PC-9 (cell line): Measurements from ENCODE around the gene SPTB. TPM values are rescaled to one million over a fixed set of nuclear protein-coding genes. Genes with fewer than 3 reads are reported as not detected.

Source experiments
- BruUV-seq: library from RNA; stranded (reverse); fragments of 400-500 nt; replicated peaks from 2 replicates; lab custom pipeline; 2021; lab: Mats Ljungman, UMichigan
- CTCF ChIA-PET: fragments of 300-600 bp; sonication (Branson Sonifier 250); formaldehyde crosslinking; loops from one replicate; lab custom pipeline; 2022; ENCODE audit warnings: antibody characterized with exemption; lab: Charles Lee
- POLR2A ChIA-PET: fragments of 300-600 bp; sonication (Branson Sonifier 250); formaldehyde crosslinking; loops from one replicate; lab custom pipeline; 2022; ENCODE audit warnings: antibody characterized with exemption; ENCODE audit not compliant: unreplicated experiment; lab: Charles Lee
- DNase-seq, 2 experiments: peaks; one replicate each; pipeline versions ENCODE4 v3.0.0 to v3.0.0-alpha.2; 2015 to 2022; ENCODE audit warnings: mixed read lengths in 1 of 2
- H2AFZ ChIP-seq: fragments of 200-600 bp; sonication (generic); 2 replicates; pipeline ENCODE4 v1.8.1; 2017; ENCODE audit warnings: antibody characterized with exemption
- H3F3A ChIP-seq: fragments of 200-600 bp; sonication (generic); 2 replicates; pipeline ENCODE4 v1.8.1; 2017; ENCODE audit warnings: antibody characterized with exemption, mild to moderate bottlenecking, low read depth; ENCODE audit not compliant: insufficient read depth
- H3K27ac ChIP-seq: fragments of 200-600 bp; sonication (generic); 2 replicates; pipeline ENCODE4 v1.6.1; 2016; ENCODE audit warnings: mixed run types
- H3K27me3 ChIP-seq: fragments of 200-600 bp; sonication (generic); 2 replicates; pipeline ENCODE4 v1.6.1; 2016; ENCODE audit warnings: low read depth, mixed run types; ENCODE audit not compliant: insufficient read depth
- H3K36me3 ChIP-seq: fragments of 200-600 bp; sonication (generic); 2 replicates; pipeline ENCODE4 v1.6.1; 2016; ENCODE audit warnings: low read depth, mixed run types
- H3K4me1 ChIP-seq: fragments of 200-600 bp; sonication (generic); replicated peaks from 2 replicates; pipeline ENCODE4 v1.6.1; 2016; ENCODE audit warnings: mixed run types; ENCODE audit not compliant: insufficient read depth
- H3K4me2 ChIP-seq: fragments of 200-600 bp; sonication (generic); 2 replicates; pipeline ENCODE4 v1.6.1; 2017; ENCODE audit warnings: mixed run types
- H3K4me3 ChIP-seq: fragments of 200-600 bp; sonication (generic); 2 replicates; pipeline ENCODE4 v1.6.1; 2016; ENCODE audit warnings: mixed run types
- H3K79me2 ChIP-seq: fragments of 200-600 bp; sonication (generic); 2 replicates; pipeline ENCODE4 v1.6.1; 2017; ENCODE audit warnings: low read depth, mixed run types
- H3K9me2 ChIP-seq: fragments of 200-600 bp; sonication (generic); 2 replicates; pipeline ENCODE4 v1.8.1; 2017; ENCODE audit warnings: mild to moderate bottlenecking; ENCODE audit not compliant: insufficient read depth
- H3K9me3 ChIP-seq: fragments of 200-600 bp; sonication (generic); 2 replicates; pipeline ENCODE4 v1.8.1; 2016; ENCODE audit warnings: low read depth; ENCODE audit not compliant: insufficient read depth
- H4K20me1 ChIP-seq: fragments of 200-600 bp; sonication (generic); 2 replicates; pipeline ENCODE4 v1.8.1; 2017; ENCODE audit not compliant: insufficient read depth
- CTCF ChIP-seq: fragments of 200-600 bp; sonication (generic); conservative IDR thresholded peaks from 2 replicates; pipeline ENCODE4 v1.6.1; 2017; ENCODE audit warnings: mixed run types, antibody characterized with exemption, mild to moderate bottlenecking, moderate library complexity
- EZH2 ChIP-seq: fragments of 200-600 bp; sonication (generic); IDR thresholded peaks from 2 replicates; pipeline ENCODE4 v1.8.0; 2017; ENCODE audit warnings: antibody characterized with exemption, low read depth
- intact Hi-C: fragments of 100-400 bp; cut with micrococcal nuclease; formaldehyde crosslinking; loops from one replicate; pipeline ENCODE4 v1.10.0; 2022; ENCODE audit not compliant: unreplicated experiment
- total RNA-seq: library from RNA; stranded (reverse); gene quantifications from 2 replicates; pipeline ENCODE4 v1.2.3, GENCODE V29; 2021

Gene SPTB
- total RNA-seq, 1 experiment from 2014 or later: 0.50 TPM

- H3K27me3 ChIP-seq: peaks cover under 1% of the 10 kb centered on the region; the same call in 1 of the 2 replicates
- H3F3A ChIP-seq: no peaks in the 10 kb centered on the region
- no peak overlapping the region for H3K4me2 ChIP-seq
- TF ChIP-seq EZH2 (no peak), CTCF (no peak)
- no peak overlapping the region for H3K4me3 ChIP-seq
- intact Hi-C loops: loop anchor here (5.0 kb wide), 1 partner anchor 68 kb away; no protein-coding TSS in a partner anchor
- no peaks in the 10 kb centered on the region for H3K9me2 ChIP-seq
- BruUV-seq: no TSS peak
- no peaks in the 10 kb centered on the region for H3K4me1 ChIP-seq
- H4K20me1 ChIP-seq: no peaks in the 10 kb centered on the region
- no peak overlapping the region for H2AFZ ChIP-seq
- DNase-seq: no peak
- H3K79me2 ChIP-seq: no peaks in the 10 kb centered on the region
- no peaks in the 10 kb centered on the region for H3K9me3 ChIP-seq
- H3K36me3 ChIP-seq: no peaks in the 10 kb centered on the region
- POLR2A ChIA-PET: no interaction called here
- CTCF ChIA-PET: interaction anchor here (0.6 to 2.7 kb wide), 8 partner anchors 16 to 150 kb away, joined by 3 to 65 read pairs (median 8); no protein-coding TSS in a partner anchor
- no peak overlapping the region for H3K27ac ChIP-seq
Measured at GRCh38 chr14:64824471-64824870, 55.2 kb downstream of the SPTB start.

GRCh38 chr14:64823305-64823861 lies 56.3 kb downstream of the SPTB start:
- H4K20me1 ChIP-seq: no peaks in the 10 kb centered on the region
- no peaks in the 10 kb centered on the region for H3K36me3 ChIP-seq
- peak overlapping the region; percentile 66 for H3K4me2 ChIP-seq
- no peak overlapping the region; the same call in 1 of the 2 replicates for H3K4me3 ChIP-seq
- no TSS peak for BruUV-seq
- no peak overlapping the region for H3K27ac ChIP-seq
- peak; percentile 56 to 74 for DNase-seq
- peak overlapping the region; percentile 66; the same call in 1 of the 2 replicates for H2AFZ ChIP-seq
- H3K79me2 ChIP-seq: no peaks in the 10 kb centered on the region
- CTCF ChIA-PET: interaction anchor here (0.6 to 2.7 kb wide), 15 partner anchors 11 to 731 kb away, joined by 3 to 65 read pairs (median 6); no protein-coding TSS in a partner anchor
- POLR2A ChIA-PET: interaction anchor here (0.7 kb wide), 1 partner anchor 473 kb away, joined by 3 read pairs; no protein-coding TSS in a partner anchor
- H3K9me3 ChIP-seq: no peaks in the 10 kb centered on the region
- intact Hi-C loops: loop anchor here (2.0 to 5.0 kb wide), 2 partner anchors 57 to 69 kb away; no protein-coding TSS in a partner anchor
- TF ChIP-seq CTCF (peak; percentile 90), EZH2 (no peak)
- no peaks in the 10 kb centered on the region for H3K4me1 ChIP-seq
- no peaks in the 10 kb centered on the region for H3K9me2 ChIP-seq
- H3K27me3 ChIP-seq: peaks cover 10% of the 10 kb centered on the region; the same call in 1 of the 2 replicates
- H3F3A ChIP-seq: no peaks in the 10 kb centered on the region

GRCh38 chr14:64821651-64822050 lies 58.1 kb downstream of the SPTB start:
- POLR2A ChIA-PET: no interaction called here
- intact Hi-C loops: loop anchor here (2.0 to 5.0 kb wide), 2 partner anchors 59 to 71 kb away; no protein-coding TSS in a partner anchor
- no TSS peak for BruUV-seq

More at GRCh38 chr14:64821651-64822050, 58.1 kb downstream of the SPTB start:
- Histone ChIP-seq H2AFZ (no peak overlapping the region), H3K9me2 (no peaks in the 10 kb centered on the region), H3F3A (no peaks in the 10 kb centered on the region), H3K27me3 (peaks cover 10% of the 10 kb centered on the region; the same call in 1 of the 2 replicates), H3K4me2 (no peak overlapping the region), H3K4me3 (no peak overlapping the region), H3K27ac (no peak overlapping the region), H3K4me1 (0 out of 2 replicates have a peak, but pooled peaks cover 3% of the 10 kb centered on the region), H3K36me3 (no peaks in the 10 kb centered on the region), H3K9me3 (no peaks in the 10 kb centered on the region), H3K79me2 (no peaks in the 10 kb centered on the region), H4K20me1 (no peaks in the 10 kb centered on the region)
- no peak for DNase-seq
- TF ChIP-seq EZH2: no peak
- no peak for TF ChIP-seq CTCF
- CTCF ChIA-PET: no interaction called here
